SJCRH30 (cell line): ENCODE measurements around the gene ANKK1. TPM values are rescaled to one million over a fixed set of nuclear protein-coding genes. Genes with fewer than 3 reads are reported as not detected.

Experiments
- DNase-seq, 2 experiments: peaks; one replicate each; pipeline ENCODE4 v3.0.0-alpha.2; 2015 to 2020
- H3K27ac ChIP-seq: fragments of 250-450 bp; sonication (Bioruptor Pico); 2 replicates; pipeline ENCODE4 v1.5.1; 2020; ENCODE audit warnings: mild to moderate bottlenecking, moderate library complexity
- H3K27me3 ChIP-seq: fragments of 250-450 bp; sonication (Bioruptor Pico); 2 replicates; pipeline ENCODE4 v1.5.1; 2020; ENCODE audit warnings: mild to moderate bottlenecking, moderate library complexity
- H3K36me3 ChIP-seq: fragments of 250-450 bp; sonication (Bioruptor Pico); 2 replicates; pipeline ENCODE4 v1.5.1; 2020; ENCODE audit warnings: mild to moderate bottlenecking, moderate library complexity
- H3K4me1 ChIP-seq: fragments of 250-450 bp; sonication (Bioruptor Pico); 2 replicates; pipeline ENCODE4 v1.5.1; 2020; ENCODE audit warnings: mild to moderate bottlenecking, moderate library complexity
- H3K4me3 ChIP-seq: fragments of 250-450 bp; sonication (Bioruptor Pico); 2 replicates; pipeline ENCODE4 v1.5.1; 2020; ENCODE audit warnings: mild to moderate bottlenecking, moderate library complexity
- H3K9me3 ChIP-seq: fragments of 250-450 bp; sonication (Bioruptor Pico); replicated peaks from 2 replicates; pipeline ENCODE4 v1.5.1; 2020; ENCODE audit warnings: mild to moderate bottlenecking, moderate library complexity
- total RNA-seq: library from RNA; depleted of rRNA; stranded (reverse); fragments of >200 nt; shearing (Covaris generic); gene quantifications from 2 replicates; pipeline ENCODE4 v1.2.3, GENCODE V29; 2014

ANKK1 gene
- total RNA-seq, 1 experiment from 2014 or later, result not detected

DNA sequence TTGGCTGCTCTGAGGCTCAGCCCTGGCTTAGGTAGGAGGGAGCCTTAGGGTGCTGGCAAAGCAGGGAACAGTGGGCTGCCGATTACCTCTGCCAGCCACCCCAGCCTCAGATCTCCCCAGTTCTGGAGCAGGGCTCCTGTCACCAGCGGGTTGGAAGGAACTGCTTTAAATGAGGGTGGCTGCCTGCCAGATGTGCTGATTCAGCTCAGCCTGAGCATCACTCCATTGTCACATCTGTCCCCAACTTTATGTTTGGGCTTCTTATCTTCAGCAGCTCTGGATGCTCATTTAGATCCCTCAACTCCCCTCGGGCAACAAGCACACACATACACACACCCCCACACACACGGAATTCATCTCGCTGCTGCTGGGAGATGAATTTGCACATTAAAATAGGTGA, 16.9 kb upstream of the ANKK1 start:
- H3K9me3 ChIP-seq, result no peaks in the 10 kb centered on the region
- H3K36me3 ChIP-seq, result no peaks in the 10 kb centered on the region
- no peak overlapping the region for H3K27ac ChIP-seq
- H3K27me3 ChIP-seq, result no peaks in the 10 kb centered on the region
- H3K4me3 ChIP-seq, result no peak overlapping the region
- no peaks in the 10 kb centered on the region for H3K4me1 ChIP-seq
- DNase-seq, result no peak

DNA sequence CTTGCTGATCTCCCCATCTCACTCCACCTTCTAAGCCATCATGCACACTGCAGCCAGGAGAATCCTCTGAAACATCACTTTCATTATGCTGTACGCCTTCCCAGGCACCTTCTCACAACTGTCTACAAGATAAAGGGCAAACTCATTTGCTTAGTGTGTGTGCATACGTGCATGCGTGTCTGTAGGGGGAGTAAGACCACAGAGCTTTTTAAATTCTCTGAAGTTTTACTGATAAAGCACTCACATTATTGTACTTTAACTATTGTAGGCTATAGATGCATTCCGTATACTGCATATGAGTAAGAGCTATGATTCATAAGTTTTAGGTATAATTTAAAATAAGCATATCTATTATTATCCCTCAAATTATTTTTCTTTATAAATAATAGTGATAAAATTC, 15.3 kb upstream of the ANKK1 start:
- Histone ChIP-seq H3K9me3 (no peaks in the 10 kb centered on the region), H3K27me3 (no peaks in the 10 kb centered on the region), H3K4me1 (no peaks in the 10 kb centered on the region), H3K4me3 (no peak overlapping the region), H3K27ac (no peak overlapping the region), H3K36me3 (no peaks in the 10 kb centered on the region)
- no peak for DNase-seq

GRCh38 chr11:113373306-113373705, 14.3 kb upstream of the ANKK1 start:
- no peaks in the 10 kb centered on the region for H3K4me1 ChIP-seq
- H3K27ac ChIP-seq, result no peak overlapping the region
- H3K27me3 ChIP-seq, result no peaks in the 10 kb centered on the region
- no peaks in the 10 kb centered on the region for H3K9me3 ChIP-seq
- no peaks in the 10 kb centered on the region for H3K36me3 ChIP-seq
- DNase-seq, result no peak
- no peak overlapping the region for H3K4me3 ChIP-seq

GRCh38 chr11:113373981-113374560, 13.5 kb upstream of the ANKK1 start:
- no peak for DNase-seq
- no peaks in the 10 kb centered on the region for H3K4me1 ChIP-seq
- H3K27me3 ChIP-seq, result no peaks in the 10 kb centered on the region
- H3K4me3 ChIP-seq, result no peak overlapping the region
- no peaks in the 10 kb centered on the region for H3K36me3 ChIP-seq
- H3K9me3 ChIP-seq, result no peaks in the 10 kb centered on the region
- H3K27ac ChIP-seq, result no peak overlapping the region

DNA sequence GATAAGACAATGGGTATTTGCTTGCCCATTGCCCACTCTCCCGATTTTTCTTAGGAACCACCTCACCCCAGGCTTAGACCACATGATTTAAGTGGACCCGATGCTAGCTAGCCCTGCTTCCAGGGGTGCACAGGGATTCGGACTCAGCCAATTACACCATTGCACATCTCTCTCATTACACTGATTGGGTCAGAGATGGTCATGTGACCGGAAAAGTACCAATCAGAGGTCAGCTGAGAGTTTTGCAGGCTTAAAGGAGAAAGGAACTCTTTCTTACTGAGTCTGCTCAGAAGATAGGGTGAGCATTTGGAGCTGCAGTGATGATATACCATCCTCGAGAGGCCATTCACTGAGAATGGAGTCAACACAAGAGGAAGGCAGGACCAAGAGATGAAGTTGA, 12.2 kb upstream of the ANKK1 start:
- Histone ChIP-seq H3K9me3 (no peaks in the 10 kb centered on the region), H3K4me1 (no peaks in the 10 kb centered on the region), H3K36me3 (no peaks in the 10 kb centered on the region), H3K27me3 (no peaks in the 10 kb centered on the region), H3K4me3 (no peak overlapping the region), H3K27ac (no peak overlapping the region)
- DNase-seq, result no peak

GRCh38 chr11:113376156-113376555, 11.4 kb upstream of the ANKK1 start:
- no peaks in the 10 kb centered on the region for H3K9me3 ChIP-seq
- no peaks in the 10 kb centered on the region for H3K36me3 ChIP-seq
- H3K4me1 ChIP-seq, result no peaks in the 10 kb centered on the region
- DNase-seq, result no peak
- H3K27me3 ChIP-seq, result no peaks in the 10 kb centered on the region
- H3K4me3 ChIP-seq, result no peak overlapping the region
- no peak overlapping the region for H3K27ac ChIP-seq

DNA sequence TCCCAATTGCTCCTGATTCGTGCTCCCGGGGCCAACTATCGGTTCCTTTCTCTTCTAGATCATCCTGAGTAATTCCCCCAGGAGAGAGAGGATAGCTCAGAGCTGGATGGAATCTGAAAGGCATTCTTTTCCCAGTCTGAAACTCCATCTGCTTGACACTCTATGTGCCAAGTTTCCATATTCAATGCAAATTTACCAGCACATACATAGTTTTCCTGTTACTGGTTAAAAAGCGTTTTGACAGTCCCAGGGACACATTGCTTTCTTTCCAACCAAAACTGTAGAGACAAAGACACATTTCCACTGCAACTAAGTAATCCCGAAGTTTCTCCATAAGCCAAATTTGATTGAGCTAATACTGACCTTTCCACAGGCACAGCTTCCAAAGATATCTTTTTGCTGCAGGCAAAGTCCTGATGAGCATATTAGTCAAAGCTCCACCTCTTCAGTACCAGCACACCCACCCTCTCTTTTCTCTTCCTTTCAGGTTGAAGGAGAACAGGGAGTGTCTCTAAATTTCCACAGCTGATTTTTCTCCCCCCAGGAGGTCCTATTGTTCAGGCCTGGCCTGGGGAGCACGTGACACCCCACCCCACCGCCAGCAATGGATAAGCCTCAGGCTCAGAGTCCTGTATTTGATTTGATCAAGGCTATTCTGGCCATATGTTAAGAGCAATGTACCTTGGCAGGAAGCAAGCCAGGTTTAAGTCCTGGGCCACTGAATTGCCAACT, 9.7 kb upstream of the ANKK1 start:
- H3K27ac ChIP-seq, result no peak overlapping the region
- H3K4me3 ChIP-seq, result no peak overlapping the region
- H3K9me3 ChIP-seq, result no peaks in the 10 kb centered on the region
- no peak for DNase-seq
- no peaks in the 10 kb centered on the region for H3K36me3 ChIP-seq
- no peaks in the 10 kb centered on the region for H3K4me1 ChIP-seq
- H3K27me3 ChIP-seq, result no peaks in the 10 kb centered on the region

GRCh38 chr11:113378692-113379091, 8.9 kb upstream of the ANKK1 start:
- DNase-seq, result no peak
- Histone ChIP-seq H3K4me1 (peaks cover under 1% of the 10 kb centered on the region), H3K27ac (no peak overlapping the region), H3K4me3 (no peak overlapping the region), H3K36me3 (no peaks in the 10 kb centered on the region), H3K9me3 (no peaks in the 10 kb centered on the region), H3K27me3 (no peaks in the 10 kb centered on the region)

DNA sequence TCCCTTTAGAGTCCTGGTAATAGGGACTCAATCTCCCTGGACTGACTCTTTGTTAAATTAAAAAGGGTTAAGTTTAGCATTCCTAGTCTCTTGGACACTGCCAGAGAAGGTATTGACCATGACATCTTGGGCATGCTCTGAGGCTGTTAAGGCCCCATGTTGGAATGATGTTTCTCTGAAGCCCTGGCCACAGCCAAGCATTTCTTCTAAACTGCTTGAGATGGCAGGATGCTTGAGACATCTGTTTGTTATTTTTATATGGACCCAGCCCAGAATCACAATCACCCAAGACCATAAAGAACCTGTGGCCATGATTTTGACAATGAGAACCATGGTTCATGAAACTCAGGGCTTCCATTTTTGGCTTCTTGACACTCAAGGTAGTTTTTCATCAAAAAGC, 5.5 kb upstream of the ANKK1 start:
- Histone ChIP-seq H3K36me3 (no peaks in the 10 kb centered on the region), H3K27me3 (no peaks in the 10 kb centered on the region), H3K4me1 (peaks cover 17% of the 10 kb centered on the region), H3K9me3 (no peaks in the 10 kb centered on the region), H3K27ac (no peak overlapping the region), H3K4me3 (no peak overlapping the region)
- no peak for DNase-seq

DNA sequence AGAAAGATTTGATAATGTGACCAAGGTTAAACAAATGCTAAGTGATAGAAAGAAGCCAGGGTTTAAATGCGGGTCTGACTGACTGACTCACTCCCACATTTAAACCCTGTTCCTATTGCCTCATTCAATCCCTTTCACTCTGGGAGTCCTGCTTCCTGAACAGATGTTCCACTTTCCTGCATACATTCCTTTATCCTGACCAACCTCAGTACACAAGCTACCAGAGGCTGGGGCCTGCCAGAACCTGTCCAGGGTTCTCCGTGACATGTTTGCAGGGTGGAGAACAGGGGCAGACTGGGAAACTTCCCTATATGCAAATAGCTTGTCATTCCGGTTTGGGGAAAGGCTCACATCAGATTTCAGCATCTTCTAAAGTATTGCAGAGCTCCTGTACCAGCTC, 3.0 kb upstream of the ANKK1 start:
- H3K27ac ChIP-seq, result peak overlapping the region; percentile 59
- H3K27me3 ChIP-seq, result no peaks in the 10 kb centered on the region
- H3K9me3 ChIP-seq, result no peaks in the 10 kb centered on the region
- DNase-seq, result peak; percentile 85 to 90
- H3K36me3 ChIP-seq, result no peaks in the 10 kb centered on the region
- H3K4me1 ChIP-seq, result peaks cover 24% of the 10 kb centered on the region
- no peak overlapping the region for H3K4me3 ChIP-seq

GRCh38 chr11:113385749-113386148, 1.8 kb upstream of the ANKK1 start:
- no peaks in the 10 kb centered on the region for H3K36me3 ChIP-seq
- no peaks in the 10 kb centered on the region for H3K27me3 ChIP-seq
- no peak for DNase-seq
- H3K9me3 ChIP-seq, result no peaks in the 10 kb centered on the region
- H3K4me1 ChIP-seq, result peaks cover 26% of the 10 kb centered on the region
- no peak overlapping the region for H3K4me3 ChIP-seq
- no peak overlapping the region for H3K27ac ChIP-seq

GRCh38 chr11:113386866-113387265, 713 bp upstream of the ANKK1 start:
- H3K27ac ChIP-seq, result no peak overlapping the region
- H3K36me3 ChIP-seq, result no peaks in the 10 kb centered on the region
- no peaks in the 10 kb centered on the region for H3K9me3 ChIP-seq
- H3K4me3 ChIP-seq, result no peak overlapping the region
- no peaks in the 10 kb centered on the region for H3K27me3 ChIP-seq
- DNase-seq, result no peak
- peaks cover 26% of the 10 kb centered on the region for H3K4me1 ChIP-seq

GRCh38 chr11:113389272-113389671, 1.7 kb downstream of the ANKK1 start:
- Histone ChIP-seq H3K27me3 (no peaks in the 10 kb centered on the region), H3K27ac (no peak overlapping the region), H3K9me3 (no peaks in the 10 kb centered on the region), H3K36me3 (no peaks in the 10 kb centered on the region), H3K4me3 (no peak overlapping the region), H3K4me1 (peaks cover 20% of the 10 kb centered on the region)
- DNase-seq, result peak in 1 of 2 experiments; percentile 36

DNA sequence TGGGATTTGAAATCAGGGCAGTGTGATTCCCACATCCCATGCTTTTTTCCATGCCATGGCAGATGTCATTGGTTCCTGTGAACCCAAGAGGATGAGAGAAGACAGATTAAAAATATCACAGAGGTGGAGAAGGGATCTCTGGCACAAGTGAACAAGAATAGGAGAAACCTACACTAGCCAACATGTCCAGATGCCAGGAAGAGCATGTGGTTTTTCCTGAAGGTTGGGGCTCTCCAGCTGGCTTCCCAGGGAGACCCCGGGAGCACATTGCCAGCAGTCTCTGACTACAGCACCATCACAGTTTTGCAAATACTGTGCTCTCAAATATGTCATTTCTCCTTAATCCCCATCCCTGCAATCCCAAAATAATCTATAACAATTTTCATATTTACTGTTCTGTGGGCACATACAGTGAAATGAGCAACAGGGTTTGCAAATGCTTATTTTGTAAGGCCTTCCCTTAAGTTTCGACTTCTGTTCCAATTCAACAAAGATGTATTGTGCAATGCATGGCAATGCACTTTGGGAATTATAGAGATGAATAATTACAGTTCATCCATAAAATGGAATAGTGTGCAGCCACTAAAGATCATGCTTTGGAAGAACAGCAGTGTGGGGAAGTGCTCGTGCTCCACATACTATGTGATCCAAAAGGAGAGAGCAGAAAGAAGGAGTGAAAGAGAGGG, 4.8 kb downstream of the ANKK1 start:
- Histone ChIP-seq H3K4me1 (peaks cover 8% of the 10 kb centered on the region), H3K4me3 (no peak overlapping the region), H3K27ac (no peak overlapping the region), H3K9me3 (no peaks in the 10 kb centered on the region), H3K27me3 (no peaks in the 10 kb centered on the region), H3K36me3 (no peaks in the 10 kb centered on the region)
- DNase-seq, result no peak

DNA sequence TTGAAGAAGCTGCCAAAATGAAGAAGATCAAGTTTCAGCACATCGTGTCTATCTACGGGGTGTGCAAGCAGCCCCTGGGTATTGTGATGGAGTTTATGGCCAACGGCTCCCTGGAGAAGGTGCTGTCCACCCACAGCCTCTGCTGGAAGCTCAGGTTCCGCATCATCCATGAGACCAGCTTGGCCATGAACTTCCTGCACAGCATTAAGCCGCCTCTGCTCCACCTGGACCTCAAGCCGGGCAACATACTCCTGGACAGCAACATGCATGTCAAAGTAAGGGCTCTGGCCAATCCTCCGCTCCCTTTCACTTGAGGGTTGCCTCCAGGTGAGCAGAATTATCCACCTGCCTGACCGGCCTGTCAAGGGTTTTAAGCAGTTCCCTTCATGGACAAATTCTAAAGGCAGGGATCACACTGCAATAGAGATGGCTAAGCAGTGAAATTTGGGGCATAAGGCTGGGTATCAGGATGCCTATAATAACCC, 6.0 kb downstream of the ANKK1 start:
- Histone ChIP-seq H3K9me3 (no peaks in the 10 kb centered on the region), H3K4me3 (no peak overlapping the region), H3K27ac (no peak overlapping the region), H3K27me3 (no peaks in the 10 kb centered on the region), H3K36me3 (no peaks in the 10 kb centered on the region), H3K4me1 (peaks cover 8% of the 10 kb centered on the region)
- DNase-seq, result no peak
